GM23338 (cell line): ENCODE data around the gene POLR1A. TPM values are rescaled to one million over a fixed set of nuclear protein-coding genes. Genes with fewer than 3 reads are reported as not detected.

Experiments used
- ATAC-seq: fragments of 200-7000 bp; cut with Tn5 transposase; 3 replicates; pipeline ENCODE4 v1.9.1; 2020
- DNase-seq: peaks from one replicate; pipeline ENCODE4 v3.0.0-alpha.2; 2015; ENCODE audit warnings: low spot score
- H2AFZ ChIP-seq: fragments of 200-600 bp; sonication (generic); 2 replicates; pipeline ENCODE4 v1.8.0; 2016; ENCODE audit warnings: antibody characterized with exemption, mild to moderate bottlenecking, moderate library complexity
- H3F3A ChIP-seq: fragments of 200-600 bp; sonication (generic); replicated peaks from 2 replicates; pipeline ENCODE4 v1.8.0; 2017; ENCODE audit warnings: antibody characterized with exemption, mixed run types, low read depth
- H3K27ac ChIP-seq: fragments of 200-600 bp; sonication (generic); 2 replicates; pipeline ENCODE4 v1.6.1; 2016; ENCODE audit warnings: low read depth
- H3K27me3 ChIP-seq: fragments of 200-600 bp; sonication (generic); 2 replicates; pipeline ENCODE4 v1.8.0; 2016; ENCODE audit warnings: mild to moderate bottlenecking, mixed run types, moderate library complexity; ENCODE audit not compliant: insufficient read depth
- H3K36me3 ChIP-seq: fragments of 200-600 bp; sonication (generic); 2 replicates; pipeline ENCODE4 v1.8.0; 2016; ENCODE audit warnings: mild to moderate bottlenecking; ENCODE audit not compliant: insufficient read depth
- H3K4me1 ChIP-seq: fragments of 200-600 bp; sonication (generic); 2 replicates; pipeline ENCODE4 v1.8.0; 2016; ENCODE audit warnings: mild to moderate bottlenecking, moderate library complexity; ENCODE audit not compliant: insufficient read depth
- H3K4me2 ChIP-seq: fragments of 200-600 bp; sonication (generic); 2 replicates; pipeline ENCODE4 v1.7.1; 2017; ENCODE audit warnings: mixed run types
- H3K4me3 ChIP-seq: fragments of 200-600 bp; sonication (generic); 2 replicates; pipeline ENCODE4 v1.6.1; 2016; ENCODE audit warnings: mixed run types
- H3K79me2 ChIP-seq: fragments of 200-600 bp; sonication (generic); replicated peaks from 2 replicates; pipeline ENCODE4 v1.8.0; 2017; ENCODE audit warnings: mild to moderate bottlenecking; ENCODE audit not compliant: insufficient read depth
- H3K9me2 ChIP-seq: fragments of 200-600 bp; sonication (generic); 2 replicates; pipeline ENCODE4 v1.8.0; 2017; ENCODE audit not compliant: insufficient read depth
- H4K20me1 ChIP-seq: fragments of 200-600 bp; sonication (generic); replicated peaks from 2 replicates; pipeline ENCODE4 v1.8.0; 2017; ENCODE audit warnings: mild to moderate bottlenecking; ENCODE audit not compliant: insufficient read depth
- H3K27ac Mint-ChIP-seq: 2 replicates; pipeline ENCODE4 v1.8.0; 2020; ENCODE audit warnings: inconsistent platforms, mild to moderate bottlenecking, moderate library complexity, mixed read lengths
- H3K27me3 Mint-ChIP-seq: 3 replicates; pipeline ENCODE4 v1.8.0; 2022; ENCODE audit warnings: low read depth, mild to moderate bottlenecking, moderate library complexity, mixed read lengths, inconsistent platforms; ENCODE audit not compliant: insufficient read depth, poor library complexity
- H3K36me3 Mint-ChIP-seq: 3 replicates; pipeline ENCODE4 v1.8.0; 2021; ENCODE audit warnings: low read depth, mild to moderate bottlenecking, inconsistent platforms, moderate library complexity, mixed read lengths
- H3K4me1 Mint-ChIP-seq: 3 replicates; pipeline ENCODE4 v1.8.0; 2020; ENCODE audit warnings: mild to moderate bottlenecking, inconsistent platforms, mixed read lengths
- H3K4me3 Mint-ChIP-seq: 3 replicates; pipeline ENCODE4 v1.8.0; 2021; ENCODE audit warnings: moderate library complexity, mild to moderate bottlenecking, inconsistent platforms, mixed read lengths
- H3K9me3 Mint-ChIP-seq: 3 replicates; pipeline ENCODE4 v1.8.0; 2020; ENCODE audit warnings: moderate library complexity, mild to moderate bottlenecking, inconsistent platforms, mixed read lengths
- CREB1 ChIP-seq: fragments of 250-450 bp; sonication (Bioruptor Pico); IDR thresholded peaks from 2 replicates; pipeline ENCODE4 v1.5.0; 2020; ENCODE audit warnings: low read depth, mild to moderate bottlenecking, moderate library complexity
- CTCF ChIP-seq, 2 experiments: fragments of 200-600 bp in 1 of 2; sonication (generic) in 1 of 2; conservative IDR thresholded peaks; 2 replicates each; pipeline versions ENCODE4 v1.5.1 to v1.6.1; 2016 to 2017; ENCODE audit warnings: antibody characterized with exemption in 2 of 2, low read depth in 2 of 2, mild to moderate bottlenecking in 2 of 2, moderate library complexity in 1 of 2
- ETS1 ChIP-seq: IDR thresholded peaks from 2 replicates; pipeline ENCODE4 v1.6.1; 2016; ENCODE audit warnings: antibody characterized with exemption
- EZH2phosphoT487 ChIP-seq: fragments of 200-600 bp; sonication (generic); IDR thresholded peaks from one replicate; pipeline ENCODE4 v1.8.1; 2018; ENCODE audit warnings: antibody characterized with exemption; ENCODE audit not compliant: unreplicated experiment
- JUNB ChIP-seq: IDR thresholded peaks from one replicate; pipeline ENCODE4 v1.6.1; 2016; ENCODE audit warnings: antibody characterized with exemption; ENCODE audit not compliant: unreplicated experiment
- POLR2AphosphoS5 ChIP-seq: IDR thresholded peaks from 2 replicates; pipeline ENCODE4 v1.6.1; 2016; ENCODE audit warnings: antibody characterized with exemption, low read depth
- REST ChIP-seq: IDR thresholded peaks from one replicate; pipeline ENCODE4 v1.6.1; 2018; ENCODE audit warnings: antibody characterized with exemption; ENCODE audit not compliant: unreplicated experiment
- ZNF331 ChIP-seq: fragments of 250-450 bp; sonication (Bioruptor Pico); IDR thresholded peaks from 2 replicates; pipeline ENCODE4 v1.5.0; 2020; ENCODE audit warnings: low read depth, mild to moderate bottlenecking, moderate library complexity
- ZNF462 ChIP-seq: fragments of 250-450 bp; sonication (Bioruptor Pico); IDR thresholded peaks from 2 replicates; pipeline ENCODE4 v1.5.0; 2020; ENCODE audit warnings: mild to moderate bottlenecking, moderate library complexity
- polyA plus RNA-seq: library from polyadenylated mRNA; unstranded; fragments of >200 nt; fragmentation: Nextera tagmentation; extraction: Ambion mirVana; gene quantifications from 2 replicates; pipeline ENCODE4 v1.2.1, GENCODE V29; 2016
- total RNA-seq: library from RNA; depleted of rRNA; stranded (reverse); fragments of >200 nt; shearing (Covaris generic); gene quantifications from 2 replicates; pipeline ENCODE4 v1.2.3, GENCODE V29; 2014

The POLR1A gene
- total and polyA plus RNA-seq, 2 experiments from 2014 or later = 13.8 to 43.2 TPM

- H4K20me1 ChIP-seq = no peaks in the 10 kb centered on the region; the same call in 1 of the 2 replicates
- H3K36me3 Mint-ChIP-seq = peaks cover 50% of the 10 kb centered on the region
- H3K4me3 Mint-ChIP-seq = no peak overlapping the region
- TF ChIP-seq POLR2AphosphoS5 (no peak), ETS1 (no peak), REST (no peak), CTCF (conservative IDR thresholded peaks at IDR 0.05; ENCODE audit: low read depth in 2 of 2) (peak in 1 of 2 experiments; percentile 18; a peak in 1 of 4 replicates), CREB1 (no peak), ZNF331 (CRISPR knock-in tag) (no peak)
- H3K9me2 ChIP-seq = no peaks in the 10 kb centered on the region
- H3K4me3 ChIP-seq = no peak overlapping the region
- peak overlapping the region; percentile 47; the same call in 1 of the 2 replicates for H3K27ac Mint-ChIP-seq
- DNase-seq = no peak
- no peaks in the 10 kb centered on the region for H3K79me2 ChIP-seq
- no peaks in the 10 kb centered on the region for H3F3A ChIP-seq
- no peaks in the 10 kb centered on the region for H3K27me3 ChIP-seq
- H3K4me1 Mint-ChIP-seq = no peaks in the 10 kb centered on the region
- H2AFZ ChIP-seq = no peak overlapping the region
- ATAC-seq = peak; percentile 27; the same call in 1 of the 3 replicates
- no peaks in the 10 kb centered on the region for H3K9me3 Mint-ChIP-seq
- no peaks in the 10 kb centered on the region for H3K27me3 Mint-ChIP-seq
- H3K4me1 ChIP-seq = no peaks in the 10 kb centered on the region
- peaks cover 25% of the 10 kb centered on the region for H3K36me3 ChIP-seq
- no peak overlapping the region for H3K4me2 ChIP-seq
- H3K27ac ChIP-seq = no peak overlapping the region
Observed at GRCh38 chr2:86052265-86052664, 53.4 kb downstream of the POLR1A start.

GRCh38 chr2:86050301-86050700 is 55.4 kb downstream of the POLR1A start:
- Mint-ChIP-seq H3K4me1 (no peaks in the 10 kb centered on the region), H3K27ac (no peak overlapping the region), H3K9me3 (no peaks in the 10 kb centered on the region), H3K36me3 (peaks cover 61% of the 10 kb centered on the region), H3K4me3 (no peak overlapping the region), H3K27me3 (no peaks in the 10 kb centered on the region)
- Histone ChIP-seq H2AFZ (no peak overlapping the region), H3K79me2 (no peaks in the 10 kb centered on the region), H3K27me3 (no peaks in the 10 kb centered on the region), H3K36me3 (peaks cover 30% of the 10 kb centered on the region), H3K27ac (no peak overlapping the region), H3K9me2 (no peaks in the 10 kb centered on the region), H3K4me3 (no peak overlapping the region), H3K4me2 (no peak overlapping the region), H3K4me1 (no peaks in the 10 kb centered on the region), H4K20me1 (no peaks in the 10 kb centered on the region; the same call in 1 of the 2 replicates), H3F3A (no peaks in the 10 kb centered on the region)
- ATAC-seq = no peak
- DNase-seq = no peak
- TF ChIP-seq EZH2phosphoT487 = no peak
- no peak for TF ChIP-seq JUNB
- no peak for TF ChIP-seq ZNF462
